Heart left ventricle (tissue), 16 donors: ENCODE data around the gene FBXO41. TPM values are rescaled to one million over a fixed set of nuclear protein-coding genes. Genes with fewer than 3 reads are reported as not detected.

ENCODE experiments used
- ATAC-seq, 4 donors: fragments of 200-7000 bp; cut with Tn5 transposase; one replicate each; pipeline ENCODE4 v1.9.1; 2020 to 2022; ENCODE audit warnings: moderate library complexity in 4 of 4, mild to moderate bottlenecking in 3 of 4, moderate number of reproducible peaks in 1 of 4
- DNase-seq, 5 donors: peaks; one replicate each; pipeline ENCODE4 v3.0.0-alpha.2; 2020
- H3K27ac ChIP-seq, 12 donors: fragments of 200-600 bp; sonication (generic) in 4 of 12; one replicate each; pipeline versions ENCODE4 v1.5.0 to v1.8.0; 2016 to 2022; ENCODE audit warnings: mild to moderate bottlenecking in 2 of 12
- H3K27me3 ChIP-seq, 9 donors: fragments of 200-600 bp; sonication (generic) in 2 of 9; one replicate each; pipeline versions ENCODE4 v1.5.1 to v1.8.0; 2016 to 2022; ENCODE audit warnings: mild to moderate bottlenecking in 3 of 9
- H3K36me3 ChIP-seq, 9 donors: fragments of 200-600 bp; sonication (generic) in 2 of 9; one replicate each; pipeline versions ENCODE4 v1.5.0 to v1.8.0; 2018 to 2022; ENCODE audit warnings: mild to moderate bottlenecking in 2 of 9
- H3K4me1 ChIP-seq, 12 donors: fragments of 200-600 bp; sonication (generic) in 4 of 12; one replicate each; pipeline versions ENCODE4 v1.5.0 to v1.8.0; 2016 to 2022; ENCODE audit warnings: mild to moderate bottlenecking in 3 of 12
- H3K4me3 ChIP-seq, 12 donors: fragments of 200-600 bp; sonication (generic) in 4 of 12; one replicate each; pipeline versions ENCODE4 v1.5.0 to v1.8.0; 2017 to 2022; ENCODE audit warnings: mild to moderate bottlenecking in 9 of 12, moderate library complexity in 4 of 12
- H3K9me3 ChIP-seq, 12 donors: fragments of 200-600 bp; sonication (generic) in 4 of 12; one replicate each; pipeline versions ENCODE4 v1.5.0 to v1.8.0; 2016 to 2022; ENCODE audit warnings: mild to moderate bottlenecking in 1 of 12
- CTCF ChIP-seq, 12 donors: fragments of 200-600 bp; sonication (generic) in 4 of 12; IDR thresholded peaks; one replicate each; pipeline versions ENCODE4 v1.5.0 to v1.8.0; 2018 to 2022; ENCODE audit warnings: antibody characterized with exemption in 12 of 12, mild to moderate bottlenecking in 5 of 12
- POLR2A ChIP-seq, 2 donors: fragments of 450-650 bp; IDR thresholded peaks; one replicate each; pipeline ENCODE4 v1.6.1; 2017; ENCODE audit warnings: antibody characterized with exemption in 2 of 2, mild to moderate bottlenecking in 2 of 2, moderate library complexity in 2 of 2
- WGBS, 4 donors: extraction: QIAGEN DNeasy Blood & Tissue Kit in 2 of 4; methylation state at CpG; one replicate each; pipeline versions ENCODE4 v1.1.5 to v1.1.7; 2013 to 2018; 5-methylcytosine and 5-hydroxymethylcytosine counted together
- intact Hi-C, 10 donors: fragments of 100-400 bp; cut with DNase I; formaldehyde crosslinking; loops; one replicate each; pipeline versions ENCODE4 v1.11.1 to v1.14.2; 2022
- polyA plus RNA-seq, 2 donors: library from polyadenylated mRNA; stranded (reverse); fragments of 200-250 nt; gene quantifications; one replicate each; pipeline ENCODE4 v1.2.3, GENCODE V29; 2013
- total RNA-seq, 9 donors: library from RNA; depleted of rRNA in 2 of 9; stranded (reverse); fragments of >200 nt in 2 of 9; fragmentation: NEBNext Ultra II Directional in 3 of 9; extraction: Animal tissue kit (Norgen Biotek cat#: 25700) in 3 of 9; gene quantifications; one replicate each; pipeline versions ENCODE4 v1.1.0 to v1.2.4, GENCODE V29; 2016 to 2023
- donor health status: ischemic (EF 13 %, LVEDD 7.1; RV severe dilation, severe dysfunction).
- donor health status: healthy with polysubstance abuse.
- donor health status: DM: no; HTN: yes; CAD: no.
- donor health status: DM: no; HTN: no; CAD: no.
- donor health status: ischemic (EF 25% LVEDD 6.9; RV normal size, moderate dysfunction).
- donor health status: ischemic (EF 25% LVEDD 5.7; RV mildly dilated, moderate dysfunction).
- donor health status: healthy.
- donor health status: DM: yes; HTN: yes; CAD: no.
- donor health status: ischemic (EF 35%, LVEDD 5.7; RV mildly dilated, moderate dysfunction).
- donor health status: nonischemic (EF 11% LVEDD 7.7; RV severe dilation, severe dysfunction).
- donor health status: DM: yes; HTN: yes; CAD: no.
- donor health status: PGD.
- donor health status: ischemic (EF 29% LVEDD 5.4; RV normal size, mild dysfunction).
- donor health status: nonischemic (EF 23%, LVEDD 6.1; RV moderate dilation, normal function).

The FBXO41 gene
- total and polyA plus RNA-seq, 11 donors: 0.21 to 3.6 (median 0.57) TPM

GRCh38 chr2:73301636-73302035 lies 17.4 kb upstream of the FBXO41 start:
- 59 to 70% (median 66%) methylated on average over 4 of the region's 4 CpGs for WGBS, 4 donors

DNA sequence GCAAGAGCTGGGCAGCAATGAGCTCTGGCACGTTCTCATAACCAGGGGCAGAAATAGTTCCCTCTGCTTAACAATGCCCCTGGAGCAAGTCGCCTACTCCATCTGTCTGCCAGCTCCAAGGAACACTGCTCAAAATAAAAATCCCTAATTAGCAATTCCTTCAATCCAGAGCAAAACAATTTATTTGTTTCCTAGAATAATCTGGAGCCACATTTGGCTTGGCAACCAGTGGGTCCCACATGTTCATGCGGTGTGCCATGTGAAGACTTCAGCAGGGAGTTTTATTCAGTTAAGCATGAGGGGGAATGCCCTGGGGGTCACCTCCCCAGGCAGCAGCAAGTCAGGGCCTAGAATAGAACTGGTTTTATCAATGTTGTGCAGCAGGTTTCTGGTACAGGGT lies 16.6 kb upstream of the FBXO41 start:
- Histone ChIP-seq H3K27ac (no peak overlapping the region), H3K4me1 (no peaks in the 10 kb centered on the region), H3K27me3 (peaks cover 0 to 46% (median 4%) of the 10 kb centered on the region in 9 donors), H3K9me3 (no peaks in the 10 kb centered on the region), H3K4me3 (no peak overlapping the region), H3K36me3 (no peaks in the 10 kb centered on the region)
- intact Hi-C loops: no loop called here
- DNase-seq (no peak), ATAC-seq (no peak)
- TF ChIP-seq CTCF (IDR thresholded peaks at IDR 0.05) (no peak), POLR2A (IDR thresholded peaks at IDR 0.05) (no peak)
- 55 to 71% (median 66%) methylated on average over 3 of the region's 3 CpGs for WGBS, 4 donors

More at GRCh38 chr2:73301636-73302035, 17.4 kb upstream of the FBXO41 start:
- no peaks in the 10 kb centered on the region for H3K4me1 ChIP-seq
- TF ChIP-seq CTCF (IDR thresholded peaks at IDR 0.05): no peak
- no peak for TF ChIP-seq POLR2A (IDR thresholded peaks at IDR 0.05)
- intact Hi-C loops: no loop called here
- no peaks in the 10 kb centered on the region for H3K9me3 ChIP-seq
- no peak overlapping the region for H3K27ac ChIP-seq
- no peak for ATAC-seq
- peaks cover 0 to 42% (median 0%) of the 10 kb centered on the region in 9 donors for H3K27me3 ChIP-seq
- no peaks in the 10 kb centered on the region for H3K36me3 ChIP-seq
- no peak overlapping the region for H3K4me3 ChIP-seq
- no peak for DNase-seq

- ATAC-seq (no peak), DNase-seq (no peak)
- 58 to 66% (median 61%) methylated on average over 4 of the region's 4 CpGs for WGBS, 4 donors
- no peaks in the 10 kb centered on the region for H3K9me3 ChIP-seq
- no peaks in the 10 kb centered on the region for H3K36me3 ChIP-seq
- H3K27me3 ChIP-seq: peaks cover 21 to 79% (median 37%) of the 10 kb centered on the region in 9 donors
- intact Hi-C loops: no loop called here
- no peak for TF ChIP-seq POLR2A (IDR thresholded peaks at IDR 0.05)
- no peak for TF ChIP-seq CTCF (IDR thresholded peaks at IDR 0.05)
- H3K27ac ChIP-seq: no peak overlapping the region
- peaks cover 0 to 12% (median 6%) of the 10 kb centered on the region in 12 donors for H3K4me1 ChIP-seq
- H3K4me3 ChIP-seq: no peak overlapping the region
Measured at GRCh38 chr2:73297586-73297985, 13.3 kb upstream of the FBXO41 start.

GRCh38 chr2:73297151-73297559 lies 12.9 kb upstream of the FBXO41 start:
- Histone ChIP-seq H3K36me3 (no peaks in the 10 kb centered on the region), H3K27ac (no peak overlapping the region), H3K4me3 (no peak overlapping the region), H3K9me3 (no peaks in the 10 kb centered on the region), H3K4me1 (peaks cover 0 to 14% (median 6%) of the 10 kb centered on the region in 12 donors), H3K27me3 (peaks cover 26 to 79% (median 42%) of the 10 kb centered on the region in 9 donors)
- WGBS, 4 donors: 13 to 27% (median 18%) methylated on average over 2 of the region's 2 CpGs
- DNase-seq (no peak), ATAC-seq (no peak)
- intact Hi-C loops: no loop called here
- TF ChIP-seq POLR2A (IDR thresholded peaks at IDR 0.05) (no peak), CTCF (IDR thresholded peaks at IDR 0.05) (no peak)
